Caco-2 (cell line): ENCODE data around the gene ZFHX3. TPM values are rescaled to one million over a fixed set of nuclear protein-coding genes. Genes with fewer than 3 reads are reported as not detected.

Source experiments
- BruUV-seq: library from RNA; stranded (reverse); fragments of 400-500 nt; replicated peaks from 2 replicates; lab custom pipeline; 2021; lab: Mats Ljungman, UMichigan
- CTCF ChIA-PET: fragments of 300-600 bp; sonication (Branson Sonifier 250); formaldehyde crosslinking; loops from one replicate; lab custom pipeline; 2022; ENCODE audit warnings: antibody characterized with exemption; lab: Charles Lee
- POLR2A ChIA-PET: fragments of 300-600 bp; sonication (Branson Sonifier 250); formaldehyde crosslinking; loops from one replicate; lab custom pipeline; 2022; ENCODE audit warnings: antibody characterized with exemption; lab: Charles Lee
- DNase-seq, 2 experiments: peaks; one replicate each; pipeline versions ENCODE4 v3.0.0 to v3.0.0-alpha.2; 2020 to 2022
- H3K27me3 ChIP-seq: replicated peaks from 2 replicates; pipeline ENCODE4 v1.6.0; 2011; ENCODE audit warnings: low read length; ENCODE audit not compliant: control insufficient read depth, insufficient read depth
- H3K36me3 ChIP-seq: 2 replicates; pipeline ENCODE4 v1.5.1; 2011; ENCODE audit warnings: low read length; ENCODE audit not compliant: control insufficient read depth, insufficient read depth
- H3K4me1 ChIP-seq: fragments of 250-450 bp; sonication (Bioruptor Pico); 2 replicates; pipeline ENCODE4 v1.5.1; 2020; ENCODE audit warnings: mild to moderate bottlenecking
- H3K4me3 ChIP-seq: 2 replicates; pipeline ENCODE4 v1.5.1; 2011; ENCODE audit warnings: low read depth, mild to moderate bottlenecking, control low read depth, low read length
- H3K9me3 ChIP-seq: fragments of 250-450 bp; sonication (Bioruptor Pico); 2 replicates; pipeline ENCODE4 v1.5.1; 2020; ENCODE audit warnings: mild to moderate bottlenecking, moderate library complexity
- H3K27ac Mint-ChIP-seq: one replicate; pipeline ENCODE4 v1.8.0; 2022; ENCODE audit warnings: mixed read lengths; ENCODE audit not compliant: unreplicated experiment
- H3K27me3 Mint-ChIP-seq: one replicate; pipeline ENCODE4 v1.8.0; 2022; ENCODE audit warnings: mixed read lengths; ENCODE audit not compliant: insufficient read depth, unreplicated experiment
- H3K36me3 Mint-ChIP-seq: one replicate; pipeline ENCODE4 v1.8.0; 2022; ENCODE audit warnings: mild to moderate bottlenecking, mixed read lengths; ENCODE audit not compliant: insufficient read depth, unreplicated experiment
- H3K4me1 Mint-ChIP-seq: one replicate; pipeline ENCODE4 v1.8.0; 2022; ENCODE audit warnings: low read depth, mixed read lengths; ENCODE audit not compliant: unreplicated experiment
- H3K4me3 Mint-ChIP-seq: one replicate; pipeline ENCODE4 v1.8.0; 2022; ENCODE audit warnings: mild to moderate bottlenecking, moderate library complexity, mixed read lengths; ENCODE audit not compliant: unreplicated experiment
- H3K9me3 Mint-ChIP-seq: one replicate; pipeline ENCODE4 v1.8.0; 2022; ENCODE audit warnings: mixed read lengths; ENCODE audit not compliant: unreplicated experiment
- CTCF ChIP-seq, 2 experiments: fragments of 200-600 bp in 1 of 2; IDR thresholded peaks; 1 replicate in 1 of 2; 2 replicates in 1 of 2; pipeline versions ENCODE4 v1.5.1 to v1.8.0; 2011 to 2022; ENCODE audit warnings: antibody characterized with exemption in 1 of 2, control low read depth in 1 of 2, inconsistent platforms in 1 of 2, low read depth in 1 of 2, low read length in 1 of 2, mild to moderate bottlenecking in 1 of 2, moderate library complexity in 1 of 2; ENCODE audit not compliant: insufficient read depth in 1 of 2, severe bottlenecking in 1 of 2, unreplicated experiment in 1 of 2
- intact Hi-C: fragments of 100-400 bp; cut with micrococcal nuclease; formaldehyde crosslinking; loops from one replicate; pipeline ENCODE4 v1.10.0; 2022; ENCODE audit not compliant: unreplicated experiment
- total RNA-seq: library from RNA; stranded (reverse); gene quantifications from 2 replicates; pipeline ENCODE4 v1.2.3, GENCODE V29; 2022

ZFHX3 gene
- total RNA-seq, 1 experiment from 2014 or later: 39.9 TPM

GRCh38 chr16:72833482-72833881, 214.4 kb downstream of the ZFHX3 start:
- CTCF ChIA-PET: interaction anchor here (0.7 to 1.9 kb wide), 10 partner anchors 13 to 497 kb away, joined by 3 to 13 read pairs (median 6); no protein-coding TSS in a partner anchor
- no peaks in the 10 kb centered on the region for H3K9me3 ChIP-seq
- no TSS peak for BruUV-seq
- Mint-ChIP-seq H3K4me3 (no peak overlapping the region), H3K27me3 (no peaks in the 10 kb centered on the region), H3K4me1 (no peaks in the 10 kb centered on the region), H3K36me3 (peaks cover 30% of the 10 kb centered on the region), H3K9me3 (no peaks in the 10 kb centered on the region), H3K27ac (no peak overlapping the region)
- no peak for DNase-seq
- intact Hi-C loops: loop anchor here (2.0 to 10.0 kb wide), 4 partner anchors 43 to 589 kb away; no protein-coding TSS in a partner anchor
- no peak overlapping the region for H3K4me3 ChIP-seq
- peaks cover 17% of the 10 kb centered on the region for H3K4me1 ChIP-seq
- no peaks in the 10 kb centered on the region for H3K27me3 ChIP-seq
- no peaks in the 10 kb centered on the region for H3K36me3 ChIP-seq
- no peak for TF ChIP-seq CTCF (IDR thresholded peaks at IDR 0.05; ENCODE audit: insufficient read depth in 1 of 2, low read depth in 1 of 2, low read length in 1 of 2, severe bottlenecking in 1 of 2, unreplicated experiment in 1 of 2)
- POLR2A ChIA-PET: interaction anchor here (0.8 kb wide), 1 partner anchor 26 kb away, joined by 3 read pairs; no protein-coding TSS in a partner anchor

- ChIA-PET CTCF (interaction anchor here (0.6 to 1.9 kb wide), 54 partner anchors 9 to 1046 kb away, joined by 3 to 13 read pairs (median 4); no protein-coding TSS in a partner anchor), POLR2A (interaction anchor here (0.8 kb wide), 1 partner anchor 26 kb away, joined by 3 read pairs; no protein-coding TSS in a partner anchor)
Measured at GRCh38 chr16:72832621-72833248, 215.2 kb downstream of the ZFHX3 start.

More at GRCh38 chr16:72832621-72833248, 215.2 kb downstream of the ZFHX3 start:
- Mint-ChIP-seq H3K27ac (no peak overlapping the region), H3K4me1 (no peaks in the 10 kb centered on the region), H3K27me3 (no peaks in the 10 kb centered on the region), H3K4me3 (no peak overlapping the region), H3K36me3 (peaks cover 35% of the 10 kb centered on the region), H3K9me3 (no peaks in the 10 kb centered on the region)
- Histone ChIP-seq H3K9me3 (no peaks in the 10 kb centered on the region), H3K4me3 (no peak overlapping the region), H3K4me1 (peaks cover 17% of the 10 kb centered on the region), H3K36me3 (no peaks in the 10 kb centered on the region), H3K27me3 (no peaks in the 10 kb centered on the region)
- TF ChIP-seq CTCF (IDR thresholded peaks at IDR 0.05; ENCODE audit: insufficient read depth in 1 of 2, low read depth in 1 of 2, low read length in 1 of 2, severe bottlenecking in 1 of 2, unreplicated experiment in 1 of 2): peak; percentile 97 to 99
- BruUV-seq: no TSS peak
- peak; percentile 84 to 93 for DNase-seq
- intact Hi-C loops: loop anchor here (1.0 to 10.0 kb wide), 7 partner anchors 44 to 588 kb away; partner anchors contain the start of gene ZFHX3
